ENCODE data around the gene SCG2.

The SCG2 gene

DNA sequence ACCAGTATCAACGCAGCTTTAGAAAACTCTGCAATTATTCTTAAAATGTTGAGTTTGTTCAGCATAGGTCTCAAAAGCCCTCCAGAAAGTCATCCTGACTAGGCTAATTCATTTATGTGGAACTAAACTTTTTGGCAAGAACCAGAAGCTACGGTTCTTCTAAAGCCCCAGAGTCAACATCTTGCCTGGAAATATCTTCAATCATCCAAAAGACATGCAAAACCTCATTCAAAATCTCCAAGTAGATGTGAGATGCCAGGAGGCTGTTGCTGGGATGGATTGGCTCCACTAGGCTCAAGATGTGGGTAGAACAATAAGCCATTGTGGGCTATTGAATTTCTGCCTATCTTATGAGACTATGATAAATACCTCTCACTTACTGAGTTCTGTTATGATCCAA lies 2.1 kb upstream of the SCG2 start:
- TF ChIP-seq, protein P1, sequence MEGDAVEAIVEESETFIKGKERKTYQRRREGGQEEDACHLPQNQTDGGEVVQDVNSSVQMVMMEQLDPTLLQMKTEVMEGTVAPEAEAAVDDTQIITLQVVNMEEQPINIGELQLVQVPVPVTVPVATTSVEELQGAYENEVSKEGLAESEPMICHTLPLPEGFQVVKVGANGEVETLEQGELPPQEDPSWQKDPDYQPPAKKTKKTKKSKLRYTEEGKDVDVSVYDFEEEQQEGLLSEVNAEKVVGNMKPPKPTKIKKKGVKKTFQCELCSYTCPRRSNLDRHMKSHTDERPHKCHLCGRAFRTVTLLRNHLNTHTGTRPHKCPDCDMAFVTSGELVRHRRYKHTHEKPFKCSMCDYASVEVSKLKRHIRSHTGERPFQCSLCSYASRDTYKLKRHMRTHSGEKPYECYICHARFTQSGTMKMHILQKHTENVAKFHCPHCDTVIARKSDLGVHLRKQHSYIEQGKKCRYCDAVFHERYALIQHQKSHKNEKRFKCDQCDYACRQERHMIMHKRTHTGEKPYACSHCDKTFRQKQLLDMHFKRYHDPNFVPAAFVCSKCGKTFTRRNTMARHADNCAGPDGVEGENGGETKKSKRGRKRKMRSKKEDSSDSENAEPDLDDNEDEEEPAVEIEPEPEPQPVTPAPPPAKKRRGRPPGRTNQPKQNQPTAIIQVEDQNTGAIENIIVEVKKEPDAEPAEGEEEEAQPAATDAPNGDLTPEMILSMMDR (IDR thresholded peaks at IDR 0.05; ENCODE audit: insufficient read depth, low read length, missing control alignments), result no peak
- no peak for DNase-seq (ENCODE audit: low read depth, low spot score)
- ChIA-PET CTCF (interaction anchor here (1.1 to 6.1 kb wide), 3 partner anchors 11 to 145 kb away, joined by 3 to 40 read pairs (median 5); no protein-coding TSS in a partner anchor), POLR2A (no interaction called here)
- H3K4me3 ChIP-seq (ENCODE audit: low read depth, low read length), result no peak overlapping the region

DNA sequence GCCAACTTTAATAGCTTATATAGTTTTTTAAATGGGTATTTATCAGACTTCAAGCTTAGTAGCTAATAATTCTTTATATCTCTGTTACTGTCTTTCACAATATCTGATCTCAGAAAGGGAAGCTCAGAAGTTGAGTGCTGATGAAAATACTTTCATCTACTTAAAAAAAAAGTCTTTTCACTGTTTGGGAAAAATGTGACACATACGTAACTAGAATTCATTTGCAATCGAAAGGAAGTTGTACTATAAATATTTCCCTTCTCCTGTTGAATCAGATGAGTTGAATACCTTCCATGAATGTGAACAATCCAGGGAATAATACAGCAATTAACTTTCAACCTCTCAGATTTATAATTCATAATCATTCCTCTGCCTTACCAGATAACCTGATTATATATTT lies 811 bp upstream of the SCG2 start:
- no peak for DNase-seq (ENCODE audit: low read depth, low spot score)
- TF ChIP-seq, protein P1 (IDR thresholded peaks at IDR 0.05; ENCODE audit: insufficient read depth, low read length, missing control alignments), result no peak
- CTCF ChIA-PET, result interaction anchor here (0.8 to 6.1 kb wide), 6 partner anchors 8 to 631 kb away, joined by 3 to 40 read pairs (median 6); no protein-coding TSS in a partner anchor
- no peak overlapping the region for H3K4me3 ChIP-seq (ENCODE audit: low read depth, low read length)
- POLR2A ChIA-PET, result no interaction called here

DNA sequence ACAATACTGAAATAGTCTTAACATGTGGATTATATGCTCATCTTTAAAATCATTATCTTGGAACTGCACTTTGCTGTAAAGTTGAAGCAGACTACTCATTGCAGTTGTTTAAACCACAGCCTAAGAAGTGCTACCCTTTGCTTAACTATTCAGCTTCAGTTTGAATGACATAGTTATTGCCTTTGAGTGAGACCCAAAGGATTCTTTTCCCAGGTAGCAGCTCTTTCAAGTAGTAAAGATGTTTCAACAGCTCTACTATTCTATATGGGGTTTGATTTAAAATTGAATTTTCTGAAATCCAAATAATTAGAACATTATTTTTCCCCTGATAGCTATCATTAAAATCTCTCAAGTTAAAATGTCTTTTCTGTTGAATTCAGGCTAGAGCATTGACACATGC lies 1.1 kb downstream of the SCG2 start:
- ChIA-PET POLR2A (no interaction called here), CTCF (interaction anchor here (2.1 to 6.1 kb wide), 3 partner anchors 142 to 629 kb away, joined by 9 to 40 read pairs (median 10); no protein-coding TSS in a partner anchor)
- no peak for DNase-seq (ENCODE audit: low read depth, low spot score)
- H3K4me3 ChIP-seq (ENCODE audit: low read depth, low read length), result no peak overlapping the region
- TF ChIP-seq, protein P1 (IDR thresholded peaks at IDR 0.05; ENCODE audit: insufficient read depth, low read length, missing control alignments), result no peak

DNA sequence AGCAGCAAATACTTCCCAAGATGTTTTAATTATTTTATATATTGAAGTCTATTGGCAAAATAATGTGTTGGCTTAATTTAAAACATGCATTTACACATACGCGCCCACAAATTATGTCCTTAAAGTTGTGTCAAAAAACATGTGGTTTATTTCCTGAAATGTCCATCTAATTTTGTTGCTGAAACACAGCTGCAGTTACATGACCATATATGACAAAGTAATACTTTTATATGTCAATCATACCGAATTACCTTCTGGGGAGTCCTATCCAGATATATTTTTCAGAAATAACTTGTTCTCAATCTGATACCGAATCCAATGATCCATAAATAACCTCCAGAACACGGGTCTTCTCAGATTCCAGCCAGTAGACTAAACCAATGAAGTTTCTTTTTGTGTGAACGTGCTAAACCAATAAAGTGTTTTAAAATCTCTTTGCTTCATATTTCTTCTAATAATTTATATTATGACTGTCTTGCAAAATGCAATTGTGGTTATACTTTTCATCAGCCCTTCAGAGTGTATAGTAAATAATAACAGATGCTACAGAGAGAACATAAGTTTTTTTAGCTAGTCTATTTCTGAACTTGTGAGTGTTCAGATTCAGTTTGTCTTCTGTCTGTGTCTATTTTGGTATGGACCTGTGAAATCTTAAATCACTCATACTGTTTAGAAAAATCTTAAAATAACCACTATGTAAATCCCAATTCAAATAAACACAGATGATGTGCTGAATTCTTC lies 2.4 kb downstream of the SCG2 start:
- CTCF ChIA-PET, result interaction anchor here (0.8 to 6.1 kb wide), 6 partner anchors 16 to 640 kb away, joined by 3 to 40 read pairs (median 4); no protein-coding TSS in a partner anchor
- TF ChIP-seq, protein P1 (IDR thresholded peaks at IDR 0.05; ENCODE audit: insufficient read depth, low read length, missing control alignments), result no peak
- DNase-seq (ENCODE audit: low read depth, low spot score), result no peak
- H3K4me3 ChIP-seq (ENCODE audit: low read depth, low read length), result no peak overlapping the region
- POLR2A ChIA-PET, result interaction anchor here (0.6 kb wide), 1 partner anchor 72 kb away, joined by 3 read pairs; no protein-coding TSS in a partner anchor

DNA sequence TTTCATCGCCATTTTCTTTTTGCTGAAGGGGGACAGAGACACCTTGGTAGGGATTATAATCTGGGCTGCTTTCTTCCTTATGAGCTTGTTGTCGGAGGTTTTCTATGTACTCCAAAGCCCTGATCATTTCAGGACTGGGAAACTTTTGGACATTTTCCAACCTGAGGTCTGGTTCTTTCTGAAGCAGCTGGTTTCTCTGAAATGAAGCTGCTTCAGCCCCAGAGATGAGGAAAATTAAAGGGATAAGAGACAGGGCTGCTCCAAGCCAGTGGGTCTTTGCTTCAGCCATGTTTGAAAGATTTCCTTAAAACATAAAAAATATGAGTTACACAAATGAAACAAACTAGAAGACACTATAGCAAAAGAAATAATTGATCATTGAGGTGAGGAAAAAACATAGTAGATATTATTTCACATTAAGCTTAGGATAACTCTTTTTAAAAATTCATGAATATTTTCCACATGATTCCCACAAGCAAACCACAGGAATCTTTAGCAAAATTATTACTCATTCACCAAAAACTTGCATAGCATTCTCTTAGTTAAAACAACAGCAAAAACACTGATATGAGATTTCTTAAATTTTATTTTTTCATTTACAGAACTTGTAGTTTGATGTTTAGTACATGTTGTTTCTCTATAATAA lies 3.0 kb downstream of the SCG2 start:
- DNase-seq (ENCODE audit: low read depth, low spot score), result no peak
- ChIA-PET CTCF (interaction anchor here (0.8 to 6.1 kb wide), 9 partner anchors 9 to 639 kb away, joined by 3 to 40 read pairs (median 4); no protein-coding TSS in a partner anchor), POLR2A (interaction anchor here (0.9 kb wide), 1 partner anchor 49 kb away, joined by 3 read pairs; no protein-coding TSS in a partner anchor)
- TF ChIP-seq, protein P1 (IDR thresholded peaks at IDR 0.05; ENCODE audit: insufficient read depth, low read length, missing control alignments), result no peak
- no peak overlapping the region for H3K4me3 ChIP-seq (ENCODE audit: low read depth, low read length)

DNA sequence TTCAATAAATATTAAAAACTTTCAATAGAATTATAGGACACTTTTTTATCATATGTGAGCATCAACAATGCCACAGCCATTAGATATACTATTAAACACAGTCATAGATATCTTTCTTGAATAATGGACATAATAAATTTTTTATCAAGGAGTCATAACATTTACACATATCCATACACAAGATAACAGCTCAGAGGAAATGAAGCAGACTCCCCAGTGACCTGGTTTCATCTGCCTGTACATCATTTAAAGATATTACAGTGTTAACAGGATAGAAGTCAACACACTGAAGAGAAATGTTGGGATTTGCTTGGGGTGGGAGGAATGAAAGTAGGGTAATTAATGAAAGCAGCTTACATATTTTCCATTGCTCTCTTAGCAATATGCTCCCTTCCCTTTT lies 5.1 kb downstream of the SCG2 start:
- TF ChIP-seq, protein P1 (IDR thresholded peaks at IDR 0.05; ENCODE audit: insufficient read depth, low read length, missing control alignments), result no peak
- ChIA-PET POLR2A (interaction anchor here (1.6 kb wide), 1 partner anchor 16 kb away, joined by 3 read pairs; no protein-coding TSS in a partner anchor), CTCF (interaction anchor here (1.0 to 2.8 kb wide), 4 partner anchors 10 to 625 kb away, joined by 3 to 10 read pairs (median 5); no protein-coding TSS in a partner anchor)
- no peak for DNase-seq (ENCODE audit: low read depth, low spot score)
- no peak overlapping the region for H3K4me3 ChIP-seq (ENCODE audit: low read depth, low read length)

Measured in AG04449 (cell line).